ENCODE results near the gene MRGPRE.
A peak's percentile ranks its signal among the peaks of the same experiment; 100 is the strongest.
"Not testable (repeated sequence)": the region's sequence is repeated elsewhere in the genome, so short reads cannot be mapped to it uniquely, and the experiment has no call there.

MRGPRE gene

DNA sequence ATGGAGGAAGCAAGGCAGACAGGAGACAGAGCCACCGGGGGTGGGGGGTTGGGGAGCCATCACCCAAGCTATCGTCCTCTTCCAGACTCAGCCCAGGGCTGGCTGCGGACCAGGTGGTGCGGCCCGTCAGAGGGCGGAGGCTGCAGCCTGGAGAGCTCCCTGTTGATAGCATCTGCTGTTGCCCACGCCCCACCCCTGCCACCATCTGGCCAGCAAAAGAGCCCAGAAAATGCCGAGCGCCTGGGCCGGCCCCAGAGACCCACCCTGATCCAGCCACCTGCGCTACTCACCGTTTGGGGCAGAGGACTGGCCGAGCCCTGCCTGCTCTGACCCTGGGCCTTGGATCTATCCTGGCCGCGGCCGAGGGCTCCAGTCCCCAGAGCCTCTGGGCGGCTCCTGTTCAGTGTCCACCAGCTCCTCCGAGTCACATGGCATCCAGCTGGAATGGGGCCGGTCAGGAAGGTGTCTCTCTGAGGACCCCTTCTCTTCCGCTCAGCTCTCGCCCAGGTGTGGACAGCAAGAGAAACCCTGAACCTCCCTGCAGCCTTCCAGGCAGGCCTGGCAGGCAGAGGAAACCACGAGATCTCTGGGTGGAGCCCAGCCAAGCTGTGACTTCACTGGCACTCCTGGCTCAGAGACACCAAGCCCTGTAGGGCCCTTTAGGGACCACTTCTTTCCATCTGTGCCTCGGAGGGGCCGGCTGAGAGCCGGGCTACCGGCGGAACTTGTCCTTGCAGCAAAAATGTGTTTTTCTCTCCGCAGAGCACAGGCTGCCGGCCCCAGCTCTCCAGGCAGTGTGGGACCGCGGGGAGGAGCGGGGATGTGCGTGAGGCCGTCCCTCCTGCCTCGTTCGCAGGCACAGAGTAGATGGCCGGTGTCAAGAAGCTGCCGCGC is at the start of gene MRGPRE:
Gene MRGPRE (minus strand): TSS at position 567 of the 894 bp plus-strand sequence. CDS start 3,618 bp downstream, outside the sequence.
- Mint-ChIP-seq H3K27me3 (peaks cover 2% of the 10 kb centered on the region), H3K4me3 (no peak within 1 kb of the TSS), H3K9me3 (no peaks in the 10 kb centered on the region), H3K36me3 (ENCODE audit: low read depth) (no peaks in the 10 kb centered on the region), H3K4me1 (no peaks in the 10 kb centered on the region), H3K27ac (no peak within 1 kb of the TSS)
- DNase-seq (no peak), ATAC-seq (no peak)

DNA sequence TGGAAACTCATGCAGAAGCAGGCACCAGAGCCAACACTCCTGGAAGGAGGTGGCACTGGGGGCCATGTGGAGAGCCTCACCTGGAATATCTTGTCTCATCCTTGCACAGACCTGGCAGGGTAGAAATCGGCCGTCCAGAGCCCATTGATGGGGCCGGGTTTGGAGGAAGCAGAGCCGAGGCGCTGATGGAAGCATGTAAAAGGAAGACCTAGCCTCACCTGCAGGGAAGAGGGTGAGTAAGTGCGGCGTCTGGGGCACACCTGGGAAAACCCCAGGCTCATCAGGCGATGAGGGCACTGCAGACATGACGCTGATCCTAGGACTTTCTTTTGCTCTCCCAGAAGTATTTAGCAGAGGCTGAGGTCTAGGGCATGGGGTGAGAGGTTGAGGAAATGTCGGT is 48.9 kb upstream of the MRGPRE start:
- not testable (repeated sequence) for ATAC-seq; H3K27me3 Mint-ChIP-seq; H3K4me3 Mint-ChIP-seq; H3K27ac Mint-ChIP-seq; H3K4me1 Mint-ChIP-seq; H3K9me3 Mint-ChIP-seq; DNase-seq; H3K36me3 Mint-ChIP-seq (ENCODE audit: low read depth)

DNA sequence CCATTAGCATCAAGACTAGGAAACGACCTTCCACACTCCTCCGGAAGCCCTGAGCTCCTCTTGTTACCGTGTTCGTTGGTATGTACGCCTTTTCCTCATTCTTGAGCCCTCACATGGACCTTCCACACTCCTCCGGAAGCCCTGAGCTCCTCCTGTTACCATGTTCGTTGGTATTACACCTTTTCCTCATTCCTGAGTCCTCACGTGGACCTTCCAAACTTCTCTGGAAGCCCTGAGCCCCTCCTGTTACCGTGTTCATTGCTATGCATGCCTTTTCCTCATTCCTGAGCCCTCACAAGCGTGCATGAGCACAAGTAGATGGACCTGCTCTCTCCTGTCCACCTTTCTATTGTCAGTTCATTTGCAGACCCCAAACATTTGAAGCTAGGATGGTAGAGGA is 48.4 kb upstream of the MRGPRE start:
- not testable (repeated sequence) for DNase-seq

DNA sequence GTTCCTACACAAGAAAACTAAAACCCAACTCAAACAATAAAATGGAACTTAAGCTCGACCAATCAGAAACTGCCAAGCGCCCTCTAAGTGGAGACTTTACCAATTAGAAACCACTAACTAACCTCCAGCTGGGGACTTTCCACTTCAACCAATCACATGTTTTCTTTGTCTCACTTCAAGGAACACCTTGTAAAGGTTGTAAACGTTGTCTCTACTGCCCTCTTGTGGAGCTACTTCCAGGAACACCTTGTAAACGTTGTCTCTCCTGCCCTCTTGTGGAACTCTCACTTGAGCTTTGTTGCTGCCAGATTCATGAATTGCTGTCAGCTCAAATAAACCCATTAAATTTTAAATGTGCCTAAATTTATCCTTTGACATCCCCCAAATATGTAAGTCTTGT is 46.7 kb upstream of the MRGPRE start:
- ATAC-seq = peak; percentile 71
- DNase-seq; H3K4me3 Mint-ChIP-seq; H3K4me1 Mint-ChIP-seq; H3K9me3 Mint-ChIP-seq; H3K27ac Mint-ChIP-seq; H3K27me3 Mint-ChIP-seq; H3K36me3 Mint-ChIP-seq (ENCODE audit: low read depth): not testable (repeated sequence)

More for the DNA sequence above, 48.4 kb upstream of the MRGPRE start:
- H3K27me3 Mint-ChIP-seq; H3K36me3 Mint-ChIP-seq (ENCODE audit: low read depth); H3K4me1 Mint-ChIP-seq; ATAC-seq; H3K9me3 Mint-ChIP-seq; H3K4me3 Mint-ChIP-seq; H3K27ac Mint-ChIP-seq: not testable (repeated sequence)

- H3K4me1 Mint-ChIP-seq; H3K4me3 Mint-ChIP-seq; H3K9me3 Mint-ChIP-seq; H3K27ac Mint-ChIP-seq; H3K36me3 Mint-ChIP-seq (ENCODE audit: low read depth); ATAC-seq; H3K27me3 Mint-ChIP-seq; DNase-seq: not testable (repeated sequence)
These were observed 41.4 kb upstream of the MRGPRE start for GRCh38 chr11:3273629-3274028.

DNA sequence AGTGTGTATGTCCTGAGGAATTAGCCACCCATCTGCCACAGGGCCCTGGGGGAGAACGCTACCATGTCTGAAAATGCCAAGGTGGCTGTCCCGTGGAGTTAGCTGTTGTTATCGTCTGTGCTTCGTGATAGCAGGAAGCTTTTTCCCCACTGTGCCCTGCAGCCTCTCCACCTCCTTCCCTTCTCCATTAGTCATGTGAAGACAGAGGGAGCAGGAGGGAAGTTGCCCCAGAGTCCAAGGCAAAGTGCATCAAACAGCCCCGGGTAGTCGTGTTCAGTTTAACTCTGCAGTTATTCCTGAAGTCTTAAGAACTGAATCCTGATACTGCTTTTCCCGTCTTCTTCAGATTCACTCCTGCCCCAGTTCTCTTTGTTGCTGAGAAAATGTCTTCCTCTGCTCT is 30.3 kb upstream of the MRGPRE start:
- H3K36me3 Mint-ChIP-seq (ENCODE audit: low read depth); H3K27me3 Mint-ChIP-seq; ATAC-seq; H3K4me3 Mint-ChIP-seq; H3K9me3 Mint-ChIP-seq; DNase-seq; H3K27ac Mint-ChIP-seq; H3K4me1 Mint-ChIP-seq: not testable (repeated sequence)

- not testable (repeated sequence) for H3K27ac Mint-ChIP-seq; ATAC-seq; H3K4me1 Mint-ChIP-seq; DNase-seq; H3K27me3 Mint-ChIP-seq; H3K4me3 Mint-ChIP-seq; H3K36me3 Mint-ChIP-seq (ENCODE audit: low read depth); H3K9me3 Mint-ChIP-seq
These were observed 29.6 kb upstream of the MRGPRE start for GRCh38 chr11:3261831-3262230.

- not testable (repeated sequence) for H3K27ac Mint-ChIP-seq; H3K4me1 Mint-ChIP-seq; ATAC-seq; DNase-seq; H3K9me3 Mint-ChIP-seq; H3K4me3 Mint-ChIP-seq; H3K27me3 Mint-ChIP-seq; H3K36me3 Mint-ChIP-seq (ENCODE audit: low read depth)
These were observed 25.3 kb upstream of the MRGPRE start for GRCh38 chr11:3257509-3257908.

GRCh38 chr11:3255241-3255640 is 23.0 kb upstream of the MRGPRE start:
- H3K9me3 Mint-ChIP-seq; H3K27me3 Mint-ChIP-seq; H3K27ac Mint-ChIP-seq; H3K36me3 Mint-ChIP-seq (ENCODE audit: low read depth); ATAC-seq; H3K4me3 Mint-ChIP-seq; DNase-seq; H3K4me1 Mint-ChIP-seq: not testable (repeated sequence)

GRCh38 chr11:3254773-3255172 is 22.6 kb upstream of the MRGPRE start:
- not testable (repeated sequence) for DNase-seq; H3K27ac Mint-ChIP-seq; H3K9me3 Mint-ChIP-seq; H3K27me3 Mint-ChIP-seq; H3K36me3 Mint-ChIP-seq (ENCODE audit: low read depth); ATAC-seq; H3K4me3 Mint-ChIP-seq; H3K4me1 Mint-ChIP-seq

- Mint-ChIP-seq H3K36me3 (ENCODE audit: low read depth) (no peaks in the 10 kb centered on the region), H3K4me3 (no peak overlapping the region), H3K4me1 (no peaks in the 10 kb centered on the region), H3K27ac (no peak overlapping the region), H3K9me3 (no peaks in the 10 kb centered on the region), H3K27me3 (peaks cover 6% of the 10 kb centered on the region)
- no peak for ATAC-seq
- DNase-seq = no peak
These were observed 12.9 kb upstream of the MRGPRE start for GRCh38 chr11:3245071-3245470.

DNA sequence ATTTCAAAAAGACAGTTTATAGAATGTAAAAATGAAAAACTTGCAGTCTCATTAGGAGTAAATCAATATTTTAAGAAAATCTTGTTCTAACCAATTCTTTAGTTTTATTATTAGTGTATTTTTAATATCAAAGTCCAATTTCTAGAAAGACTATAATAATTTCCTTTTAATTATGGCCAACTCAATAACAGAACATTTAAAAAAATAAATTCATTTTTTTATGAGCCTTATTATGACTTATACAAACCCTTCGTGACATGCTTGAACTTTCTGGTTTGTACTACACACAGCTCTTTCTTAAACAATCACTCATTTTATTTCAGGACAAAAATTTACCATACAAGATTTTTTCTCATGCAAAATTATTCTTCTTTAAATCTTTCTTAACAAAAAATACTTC is 11.7 kb upstream of the MRGPRE start:
- H3K27ac Mint-ChIP-seq = no peak overlapping the region
- no peaks in the 10 kb centered on the region for H3K9me3 Mint-ChIP-seq
- ATAC-seq = no peak
- H3K27me3 Mint-ChIP-seq = peaks cover 6% of the 10 kb centered on the region
- H3K4me1 Mint-ChIP-seq = no peaks in the 10 kb centered on the region
- no peak overlapping the region for H3K4me3 Mint-ChIP-seq
- H3K36me3 Mint-ChIP-seq (ENCODE audit: low read depth) = no peaks in the 10 kb centered on the region
- DNase-seq = no peak

DNA sequence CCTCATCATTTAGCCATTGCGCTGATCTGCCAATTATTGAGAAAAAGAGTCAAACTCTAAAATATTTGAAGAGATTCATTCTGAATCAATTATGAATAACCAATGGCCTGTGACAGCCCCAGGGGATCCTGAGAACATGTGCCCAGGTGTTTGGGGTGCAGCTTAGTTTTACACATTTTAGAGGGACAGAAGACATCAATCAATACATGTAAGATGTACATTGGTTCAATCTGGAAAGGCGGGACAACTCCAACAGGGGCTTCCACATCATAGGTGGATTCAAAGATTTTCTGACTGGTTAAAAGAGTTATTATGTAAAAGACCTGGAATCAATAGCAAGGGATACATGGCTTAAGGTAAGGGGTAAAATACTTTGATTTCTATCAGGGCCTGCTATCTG is 4.9 kb upstream of the MRGPRE start:
- no peak for DNase-seq
- Mint-ChIP-seq H3K4me3 (no peak overlapping the region), H3K27me3 (peaks cover 2% of the 10 kb centered on the region), H3K27ac (no peak overlapping the region), H3K36me3 (ENCODE audit: low read depth) (no peaks in the 10 kb centered on the region), H3K9me3 (no peaks in the 10 kb centered on the region), H3K4me1 (no peaks in the 10 kb centered on the region)
- ATAC-seq = no peak

- H3K9me3 Mint-ChIP-seq = no peaks in the 10 kb centered on the region
- no peaks in the 10 kb centered on the region for H3K36me3 Mint-ChIP-seq (ENCODE audit: low read depth)
- H3K27me3 Mint-ChIP-seq = peaks cover 2% of the 10 kb centered on the region
- no peak for DNase-seq
- H3K4me3 Mint-ChIP-seq = no peak overlapping the region
- no peak for ATAC-seq
- no peaks in the 10 kb centered on the region for H3K4me1 Mint-ChIP-seq
- no peak overlapping the region for H3K27ac Mint-ChIP-seq
These were observed 2.6 kb upstream of the MRGPRE start for GRCh38 chr11:3234846-3235245.

DNA sequence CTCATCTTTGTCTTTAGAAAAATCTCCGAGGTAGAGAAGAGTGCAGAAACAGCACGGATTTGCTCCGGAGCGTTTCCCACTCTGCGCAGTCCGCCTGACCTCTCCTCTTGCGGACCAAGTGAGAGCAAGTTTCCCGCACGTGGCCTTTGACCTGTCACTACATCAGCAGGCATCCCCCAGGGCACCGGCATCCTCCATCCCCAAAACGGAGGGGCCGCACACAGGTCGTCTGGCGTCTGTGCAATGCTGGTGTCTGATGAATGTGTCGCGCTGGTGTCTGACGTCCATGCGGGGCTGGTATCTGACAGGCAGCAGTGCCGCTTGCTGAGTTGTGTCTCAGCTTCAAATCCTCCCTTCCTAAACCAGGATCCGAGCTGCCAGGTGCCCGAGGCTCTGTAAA is 739 bp upstream of the MRGPRE start:
- H3K27me3 Mint-ChIP-seq = peaks cover 2% of the 10 kb centered on the region
- ATAC-seq (no peak), DNase-seq (no peak)
- no peaks in the 10 kb centered on the region for H3K9me3 Mint-ChIP-seq
- H3K27ac Mint-ChIP-seq = no peak overlapping the region
- H3K4me3 Mint-ChIP-seq = no peak overlapping the region
- no peaks in the 10 kb centered on the region for H3K36me3 Mint-ChIP-seq (ENCODE audit: low read depth)
- H3K4me1 Mint-ChIP-seq = no peaks in the 10 kb centered on the region

- H3K27me3 Mint-ChIP-seq = peaks cover 2% of the 10 kb centered on the region
- no peak overlapping the region for H3K27ac Mint-ChIP-seq
- no peak for DNase-seq
- no peaks in the 10 kb centered on the region for H3K36me3 Mint-ChIP-seq (ENCODE audit: low read depth)
- H3K9me3 Mint-ChIP-seq = no peaks in the 10 kb centered on the region
- no peak overlapping the region for H3K4me3 Mint-ChIP-seq
- no peaks in the 10 kb centered on the region for H3K4me1 Mint-ChIP-seq
- ATAC-seq = no peak
These were observed 717 bp downstream of the MRGPRE start for GRCh38 chr11:3231550-3231850.

Data from activated naive CD8-positive, alpha-beta T cell treated with anti-CD3 and anti-CD28 coated beads, Interleukin-2, amount 50 U/mL, for 24 hours (primary cell).